Sigmoid colon (tissue), 7 donors: Measurements from ENCODE around the gene PNKD. TPM values are rescaled to one million over a fixed set of nuclear protein-coding genes. Genes with fewer than 3 reads are reported as not detected.

Source experiments
- DNase-seq: peaks from one replicate; pipeline ENCODE4 v3.0.0-alpha.2; 2019
- H3K27ac ChIP-seq, 4 donors: fragments of 200-600 bp; sonication (generic); one replicate each; pipeline ENCODE4 v1.5.1; 2016 to 2019; ENCODE audit warnings: mild to moderate bottlenecking in 1 of 4
- H3K27me3 ChIP-seq, 3 donors: fragments of 200-600 bp; sonication (generic); one replicate each; pipeline ENCODE4 v1.5.1; 2019; ENCODE audit warnings: mild to moderate bottlenecking in 1 of 3
- H3K36me3 ChIP-seq, 4 donors: fragments of 200-600 bp; sonication (generic); one replicate each; pipeline ENCODE4 v1.5.1; 2016 to 2019
- H3K4me1 ChIP-seq, 4 donors: fragments of 200-600 bp; sonication (generic); one replicate each; pipeline ENCODE4 v1.5.1; 2017 to 2019
- H3K4me3 ChIP-seq, 4 donors: fragments of 200-600 bp; sonication (generic); one replicate each; pipeline ENCODE4 v1.5.1; 2017 to 2019; ENCODE audit warnings: mild to moderate bottlenecking in 2 of 4, moderate library complexity in 1 of 4
- H3K9me3 ChIP-seq, 4 donors: fragments of 200-600 bp in 3 of 4; sonication (generic) in 3 of 4; one replicate each; pipeline versions ENCODE4 v1.5.1 to v1.6.1; 2013 to 2019
- CTCF ChIP-seq, 4 experiments: fragments of 450-650 bp in 3 of 4; fragments of 200-600 bp in 1 of 4; IDR thresholded peaks; one replicate each; pipeline ENCODE4 v1.5.1; 2016 to 2019; ENCODE audit warnings: antibody characterized with exemption in 4 of 4, mild to moderate bottlenecking in 3 of 4, moderate library complexity in 2 of 4
- EP300 ChIP-seq, 4 donors: sonication (generic); formaldehyde crosslinking; IDR thresholded peaks; one replicate each; pipeline ENCODE4 v1.6.1; 2017; ENCODE audit warnings: antibody characterized with exemption in 4 of 4
- POLR2A ChIP-seq, 2 donors: fragments of 450-650 bp; IDR thresholded peaks; one replicate each; pipeline ENCODE4 v1.6.1; 2016; ENCODE audit warnings: antibody characterized with exemption in 2 of 2, mild to moderate bottlenecking in 2 of 2, moderate library complexity in 2 of 2
- POLR2AphosphoS5 ChIP-seq, 4 donors: sonication (generic); formaldehyde crosslinking; IDR thresholded peaks; one replicate each; pipeline ENCODE4 v1.6.1; 2017; ENCODE audit warnings: antibody characterized with exemption in 4 of 4
- WGBS, 2 donors: extraction: QIAGEN DNeasy Blood & Tissue Kit; methylation state at CpG; one replicate each; pipeline ENCODE4 v1.1.7; 2013; 5-methylcytosine and 5-hydroxymethylcytosine counted together
- intact Hi-C: fragments of 100-400 bp; cut with DNase I; formaldehyde crosslinking; loops from one replicate; pipeline ENCODE4 v1.15.1; 2023
- polyA plus RNA-seq, 3 donors: library from polyadenylated mRNA; stranded (reverse); fragments of 200-250 nt; gene quantifications; one replicate each; pipeline ENCODE4 v1.2.3, GENCODE V29; 2013
- total RNA-seq, 4 donors: library from RNA; depleted of rRNA; stranded (reverse); fragments of >200 nt; gene quantifications; one replicate each; pipeline ENCODE4 v1.1.0, GENCODE V29; 2016
- donor health status: healthy with polysubstance abuse.
- donor health status: Bipolar disorder and iron deficiency.
- donor health status: healthy.

PNKD gene
- total and polyA plus RNA-seq, 7 donors, result 46.8 to 199 (median 95.1) TPM

- DNase-seq, result peak; percentile 92
- peaks cover 24 to 47% (median 40%) of the 10 kb centered on the region in 4 donors for H3K36me3 ChIP-seq
- H3K27me3 ChIP-seq, result no peaks in the 10 kb centered on the region
- intact Hi-C loops, result loop anchor here (1.0 kb wide), 1 partner anchor 9 kb away; no protein-coding TSS in a partner anchor
- H3K4me1 ChIP-seq, result peaks cover 0 to 71% (median 64%) of the 10 kb centered on the region in 4 donors
- H3K9me3 ChIP-seq, result no peaks in the 10 kb centered on the region
- peak overlapping the region in 2 of 4 donors; percentile 10 to 16 for H3K4me3 ChIP-seq
- H3K27ac ChIP-seq, result peak overlapping the region; percentile 91 to 99 (median 96)
- WGBS, 2 donors, result 81 to 84% methylated on average over 17 of the region's 17 CpGs
- peak; percentile 67 to 94 (median 81) for TF ChIP-seq POLR2AphosphoS5 (IDR thresholded peaks at IDR 0.05)
- TF ChIP-seq POLR2A (IDR thresholded peaks at IDR 0.05), result peak in 1 of 2 donors; percentile 61
- TF ChIP-seq CTCF (IDR thresholded peaks at IDR 0.05), result no peak
- TF ChIP-seq EP300 (IDR thresholded peaks at IDR 0.05), result peak in 1 of 4 donors; percentile 22
These were observed 12.1 kb downstream of the PNKD start for GRCh38 chr2:218282173-218282991.

- no peaks in the 10 kb centered on the region for H3K9me3 ChIP-seq
- 54 to 73% methylated on average over 16 of the region's 16 CpGs for WGBS, 2 donors
- H3K4me3 ChIP-seq, result peak overlapping the region in 2 of 4 donors; percentile 8 to 11
- H3K27me3 ChIP-seq, result no peaks in the 10 kb centered on the region
- H3K36me3 ChIP-seq, result peaks cover 14 to 28% (median 21%) of the 10 kb centered on the region in 4 donors
- peak overlapping the region; percentile 91 to 99 (median 96) for H3K27ac ChIP-seq
- intact Hi-C loops, result no loop called here
- DNase-seq, result peak; percentile 88
- peaks cover 0 to 85% (median 81%) of the 10 kb centered on the region in 4 donors for H3K4me1 ChIP-seq
- TF ChIP-seq POLR2AphosphoS5 (IDR thresholded peaks at IDR 0.05), result peak in 3 of 4 donors; percentile 32 to 63 (median 34)
- no peak for TF ChIP-seq POLR2A (IDR thresholded peaks at IDR 0.05)
These were observed 13.9 kb downstream of the PNKD start for GRCh38 chr2:218284106-218284811.

- 42 to 53% methylated on average over 6 of the region's 6 CpGs for WGBS, 2 donors
- no peak for TF ChIP-seq CTCF (IDR thresholded peaks at IDR 0.05)
- no peak for TF ChIP-seq POLR2A (IDR thresholded peaks at IDR 0.05)
- no peak for TF ChIP-seq EP300 (IDR thresholded peaks at IDR 0.05)
- TF ChIP-seq POLR2AphosphoS5 (IDR thresholded peaks at IDR 0.05), result peak in 3 of 4 donors; percentile 38 to 64 (median 57)
These were observed 15.3 kb downstream of the PNKD start for GRCh38 chr2:218285604-218286003.

GRCh38 chr2:218286570-218287459 lies 16.5 kb downstream of the PNKD start:
- no peaks in the 10 kb centered on the region for H3K9me3 ChIP-seq
- peaks cover 0 to 97% (median 96%) of the 10 kb centered on the region in 4 donors for H3K4me1 ChIP-seq
- peak overlapping the region; percentile 91 to 99 (median 96) for H3K27ac ChIP-seq
- intact Hi-C loops, result loop anchor here (2.0 kb wide), 1 partner anchor 14 kb away; no protein-coding TSS in a partner anchor
- peak overlapping the region; percentile 35 to 50 (median 40) for H3K4me3 ChIP-seq
- 6 to 9% methylated on average over 11 of the region's 11 CpGs for WGBS, 2 donors
- peak; percentile 97 for DNase-seq
- peaks cover 0 to 3% (median under 1%) of the 10 kb centered on the region in 4 donors for H3K36me3 ChIP-seq
- no peaks in the 10 kb centered on the region for H3K27me3 ChIP-seq
- TF ChIP-seq POLR2A (IDR thresholded peaks at IDR 0.05) (peak; percentile 20 to 69), CTCF (IDR thresholded peaks at IDR 0.05) (no peak), POLR2AphosphoS5 (IDR thresholded peaks at IDR 0.05) (peak; percentile 71 to 94 (median 78)), EP300 (IDR thresholded peaks at IDR 0.05) (peak in 3 of 4 donors; percentile 24 to 63 (median 45))

More at GRCh38 chr2:218285604-218286003, 15.3 kb downstream of the PNKD start:
- peaks cover under 1 to 15% (median 7%) of the 10 kb centered on the region in 4 donors for H3K36me3 ChIP-seq
- H3K27ac ChIP-seq, result peak overlapping the region; percentile 91 to 99 (median 96)
- H3K4me1 ChIP-seq, result peaks cover 0 to 97% (median 95%) of the 10 kb centered on the region in 4 donors
- H3K4me3 ChIP-seq, result peak overlapping the region in 3 of 4 donors; percentile 38 to 50 (median 42)
- intact Hi-C loops, result loop anchor here (2.0 kb wide), 1 partner anchor 13 kb away; no protein-coding TSS in a partner anchor
- no peaks in the 10 kb centered on the region for H3K9me3 ChIP-seq
- peak; percentile 93 for DNase-seq
- no peaks in the 10 kb centered on the region for H3K27me3 ChIP-seq
